ENCODE results near the gene ENPP3.
A peak's percentile ranks its signal among the peaks of the same experiment; 100 is the strongest.

Gene ENPP3

DNA sequence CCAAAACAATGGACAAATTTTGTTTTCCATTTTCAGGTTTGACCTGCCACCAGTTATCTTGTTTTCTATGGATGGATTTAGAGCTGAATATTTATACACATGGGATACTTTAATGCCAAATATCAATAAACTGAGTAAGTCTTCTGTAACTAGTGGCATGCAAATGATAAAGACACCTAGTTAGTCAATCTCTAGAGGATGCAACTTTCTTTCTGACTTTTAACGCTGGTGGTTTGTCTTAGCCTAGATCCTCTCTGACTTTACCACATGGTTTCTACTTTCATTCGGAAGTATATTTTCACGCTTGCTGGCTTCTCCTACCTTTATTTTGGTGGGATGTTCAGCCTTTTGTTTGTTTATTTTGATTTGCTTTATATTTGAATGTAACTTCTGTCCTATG, 21.2 kb downstream of the ENPP3 start:
- no peak overlapping the region for H3K4me3 ChIP-seq (ENCODE audit: low read length)
- DNase-seq (ENCODE audit: low read depth) = no peak
- TF ChIP-seq CTCF (IDR thresholded peaks at IDR 0.05; ENCODE audit: insufficient read depth, low read depth, low read length, missing control alignments) = no peak

DNA sequence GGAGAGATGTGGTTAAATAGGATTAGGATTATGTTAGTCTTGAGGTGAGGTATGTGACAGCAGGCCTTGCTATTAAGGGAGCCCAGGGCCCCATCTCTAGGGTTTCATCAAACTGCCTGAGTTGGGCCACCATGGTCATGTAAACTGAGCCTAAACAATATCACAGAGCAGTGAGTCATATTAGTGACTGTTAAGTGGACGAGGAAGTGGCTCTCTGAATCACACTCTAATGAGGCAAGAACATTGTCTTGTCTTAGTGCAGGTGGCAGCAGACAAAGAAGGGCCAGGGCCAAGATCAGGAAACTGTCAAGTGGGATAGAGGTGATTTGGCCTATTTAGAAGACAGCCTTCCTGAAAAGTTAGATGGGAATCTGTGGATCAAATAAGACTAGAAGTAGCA, 23.1 kb downstream of the ENPP3 start:
- no peak overlapping the region for H3K4me3 ChIP-seq (ENCODE audit: low read length)
- DNase-seq (ENCODE audit: low read depth) = peak; percentile 83
- TF ChIP-seq CTCF (IDR thresholded peaks at IDR 0.05; ENCODE audit: insufficient read depth, low read depth, low read length, missing control alignments) = no peak

DNA sequence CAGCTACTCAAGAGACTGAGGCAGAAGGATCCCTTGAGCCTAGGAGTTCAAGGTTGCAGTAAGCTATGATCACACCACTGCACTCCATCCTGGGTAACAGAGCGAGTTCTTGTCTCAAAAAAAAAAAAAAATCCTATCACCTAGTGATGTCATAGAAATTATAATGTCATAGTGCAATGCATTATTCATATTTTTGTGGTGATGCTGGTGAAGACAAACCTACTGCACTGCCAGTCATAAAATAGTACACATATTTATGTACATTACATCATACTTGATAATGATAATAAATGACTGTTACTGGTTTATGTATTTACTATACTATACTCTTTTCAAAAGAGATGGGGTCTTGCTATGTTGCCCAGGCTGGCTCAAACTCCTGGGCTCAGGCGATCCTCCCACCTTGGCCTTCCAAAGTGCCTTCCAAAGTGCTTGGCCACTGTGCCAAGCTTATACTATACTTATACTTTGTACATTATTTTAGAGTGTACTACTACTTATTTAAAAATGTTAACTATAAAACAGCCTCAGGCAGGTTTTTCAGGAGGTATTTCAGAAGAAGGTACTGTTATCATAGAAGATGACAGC, 26.6 kb downstream of the ENPP3 start:
- TF ChIP-seq CTCF (IDR thresholded peaks at IDR 0.05; ENCODE audit: insufficient read depth, low read depth, low read length, missing control alignments) = no peak
- no peak overlapping the region for H3K4me3 ChIP-seq (ENCODE audit: low read length)
- DNase-seq (ENCODE audit: low read depth) = no peak

GRCh38 chr6:131669891-131670290, 32.8 kb downstream of the ENPP3 start:
- no peak for TF ChIP-seq CTCF (IDR thresholded peaks at IDR 0.05; ENCODE audit: insufficient read depth, low read depth, low read length, missing control alignments)
- DNase-seq (ENCODE audit: low read depth) = no peak
- no peak overlapping the region for H3K4me3 ChIP-seq (ENCODE audit: low read length)

- no peak overlapping the region for H3K4me3 ChIP-seq (ENCODE audit: low read length)
- DNase-seq (ENCODE audit: low read depth) = no peak
- TF ChIP-seq CTCF (IDR thresholded peaks at IDR 0.05; ENCODE audit: insufficient read depth, low read depth, low read length, missing control alignments) = no peak
Measured at GRCh38 chr6:131673184-131673583, 36.1 kb downstream of the ENPP3 start.

DNA sequence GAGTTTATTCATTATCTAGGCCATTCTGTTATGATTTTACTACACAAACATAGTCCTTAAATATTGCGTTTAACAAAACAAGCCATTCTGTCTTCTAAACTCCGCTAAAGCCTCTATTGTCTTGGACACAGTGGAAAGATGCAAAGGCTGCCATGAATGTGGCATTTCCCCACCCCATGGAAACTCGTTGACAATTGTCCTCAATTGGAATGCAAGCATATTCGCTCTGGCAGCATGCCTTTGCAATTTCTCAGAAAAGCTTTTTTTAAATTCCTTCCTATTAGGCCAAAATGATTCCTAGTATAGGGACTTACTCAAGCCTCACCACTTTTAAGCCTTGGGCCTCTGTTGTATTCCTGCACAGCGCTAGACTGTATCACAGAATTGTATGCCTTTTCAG, 41.3 kb downstream of the ENPP3 start:
- TF ChIP-seq CTCF (IDR thresholded peaks at IDR 0.05; ENCODE audit: insufficient read depth, low read depth, low read length, missing control alignments) = no peak
- H3K4me3 ChIP-seq (ENCODE audit: low read length) = no peak overlapping the region
- no peak for DNase-seq (ENCODE audit: low read depth)

DNA sequence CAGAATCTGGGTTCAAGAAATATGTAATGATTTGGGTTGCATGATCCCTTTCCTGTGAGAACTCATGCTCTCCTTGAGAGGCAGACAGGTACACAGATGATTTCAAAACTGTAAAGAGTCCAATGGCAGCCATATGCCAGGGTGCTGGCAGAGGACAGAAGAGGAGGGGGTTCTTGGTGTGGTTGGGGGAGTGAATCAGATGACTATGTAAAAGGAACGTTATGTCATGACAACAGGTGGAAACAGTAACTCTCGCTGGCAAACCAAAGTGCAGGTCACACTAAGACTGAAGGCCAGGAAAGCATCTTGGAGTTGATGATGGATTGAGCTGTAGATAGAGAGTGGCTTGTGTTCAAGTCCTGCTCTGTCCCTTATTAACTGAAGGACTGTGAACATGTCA, 43.8 kb downstream of the ENPP3 start:
- TF ChIP-seq CTCF (IDR thresholded peaks at IDR 0.05; ENCODE audit: insufficient read depth, low read depth, low read length, missing control alignments) = no peak
- H3K4me3 ChIP-seq (ENCODE audit: low read length) = no peak overlapping the region
- DNase-seq (ENCODE audit: low read depth) = no peak

All from epithelial cell of esophagus (primary cell).